ENCODE data around the gene DBI. TPM values are rescaled to one million over a fixed set of nuclear protein-coding genes. Genes with fewer than 3 reads are reported as not detected.

DBI gene
- total and polyA plus RNA-seq, 2 of the 13 experiments (the other 11 are each of a cell fraction or from before 2014, with no cell fraction given) = 330 to 659 TPM

DNA sequence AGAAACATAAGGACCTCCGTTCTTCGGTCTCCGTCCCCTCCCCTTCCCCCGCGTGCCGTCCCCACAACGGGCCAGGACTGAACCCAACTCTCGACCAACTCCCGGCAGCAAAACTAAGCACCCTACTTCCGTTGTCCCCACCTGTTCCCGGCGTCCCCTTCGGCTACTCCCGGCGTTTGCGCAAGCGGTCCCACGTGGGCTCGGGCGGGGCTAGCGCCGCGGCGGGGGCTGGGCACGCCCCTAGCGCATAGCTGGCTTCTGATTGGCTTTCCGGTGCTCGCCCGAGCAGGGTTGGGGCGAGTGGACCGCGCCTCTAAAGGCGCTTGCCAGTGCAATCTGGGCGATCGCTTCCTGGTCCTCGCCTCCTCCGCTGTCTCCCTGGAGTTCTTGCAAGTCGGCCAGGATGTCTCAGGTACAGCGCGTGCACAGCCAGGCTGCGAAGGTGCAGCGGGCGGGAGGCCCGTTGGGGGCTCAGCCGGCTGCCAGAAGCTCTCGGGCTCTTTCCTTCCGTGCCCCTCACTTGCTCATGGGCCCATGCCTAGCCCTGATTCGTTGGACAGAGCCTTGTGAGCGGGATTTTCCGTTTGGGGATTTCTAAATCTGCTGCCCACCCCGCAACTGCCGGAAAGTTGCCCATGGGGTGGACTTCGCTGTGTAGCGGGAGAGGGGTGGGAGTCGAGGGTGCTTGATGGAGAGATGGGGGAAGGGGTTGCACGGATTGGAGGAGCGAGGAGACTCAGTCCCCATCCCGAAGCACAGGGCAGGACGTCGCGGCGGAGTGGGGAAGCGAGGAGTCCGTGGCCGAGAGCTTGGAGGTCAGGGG lies at the start of gene DBI, which contains the start of gene C2orf76 (continued):
- TF ChIP-seq CHD4 (IDR thresholded peaks at IDR 0.05; ENCODE audit: borderline replicate concordance, low read length) = no peak
- 0 out of 2 replicates have a peak, but pooled peaks have one; percentile 30 for TF ChIP-seq ATF1 (CRISPR knock-in tag; IDR thresholded peaks at IDR 0.05)
- no peak for TF ChIP-seq NR3C1 (CRISPR knock-in tag; IDR thresholded peaks at IDR 0.05)
- peak; percentile 27 for TF ChIP-seq ZNF225 (CRISPR knock-in tag; IDR thresholded peaks at IDR 0.05)
- peak; percentile 86 for TF ChIP-seq ZBTB20 (CRISPR knock-in tag; IDR thresholded peaks at IDR 0.05; ENCODE audit: borderline replicate concordance, low read depth)
- TF ChIP-seq, protein P1, sequence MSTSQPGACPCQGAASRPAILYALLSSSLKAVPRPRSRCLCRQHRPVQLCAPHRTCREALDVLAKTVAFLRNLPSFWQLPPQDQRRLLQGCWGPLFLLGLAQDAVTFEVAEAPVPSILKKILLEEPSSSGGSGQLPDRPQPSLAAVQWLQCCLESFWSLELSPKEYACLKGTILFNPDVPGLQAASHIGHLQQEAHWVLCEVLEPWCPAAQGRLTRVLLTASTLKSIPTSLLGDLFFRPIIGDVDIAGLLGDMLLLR (CRISPR knock-in tag; IDR thresholded peaks at IDR 0.05) = peak; percentile 35
- TF ChIP-seq, protein P2, sequence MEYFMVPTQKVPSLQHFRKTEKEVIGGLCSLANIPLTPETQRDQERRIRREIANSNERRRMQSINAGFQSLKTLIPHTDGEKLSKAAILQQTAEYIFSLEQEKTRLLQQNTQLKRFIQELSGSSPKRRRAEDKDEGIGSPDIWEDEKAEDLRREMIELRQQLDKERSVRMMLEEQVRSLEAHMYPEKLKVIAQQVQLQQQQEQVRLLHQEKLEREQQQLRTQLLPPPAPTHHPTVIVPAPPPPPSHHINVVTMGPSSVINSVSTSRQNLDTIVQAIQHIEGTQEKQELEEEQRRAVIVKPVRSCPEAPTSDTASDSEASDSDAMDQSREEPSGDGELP (IDR thresholded peaks at IDR 0.05; ENCODE audit: borderline replicate concordance, low read depth) = peak; percentile 97
- peak; percentile 85 for TF ChIP-seq ZFP1 (CRISPR knock-in tag; IDR thresholded peaks at IDR 0.05)
- peak; percentile 78 to 90 for TF ChIP-seq EP300 (IDR thresholded peaks at IDR 0.05; ENCODE audit: low read depth in 2 of 2, low read length in 2 of 2)
- peak; percentile 78 for TF ChIP-seq EP300 (CRISPR knock-in tag; IDR thresholded peaks at IDR 0.05; ENCODE audit: borderline replicate concordance)
- peak; percentile 94; the same call in 1 of the 2 replicates for TF ChIP-seq SIN3A (IDR thresholded peaks at IDR 0.05; ENCODE audit: borderline replicate concordance, low read depth, low read length)
- TF ChIP-seq, protein P3, sequence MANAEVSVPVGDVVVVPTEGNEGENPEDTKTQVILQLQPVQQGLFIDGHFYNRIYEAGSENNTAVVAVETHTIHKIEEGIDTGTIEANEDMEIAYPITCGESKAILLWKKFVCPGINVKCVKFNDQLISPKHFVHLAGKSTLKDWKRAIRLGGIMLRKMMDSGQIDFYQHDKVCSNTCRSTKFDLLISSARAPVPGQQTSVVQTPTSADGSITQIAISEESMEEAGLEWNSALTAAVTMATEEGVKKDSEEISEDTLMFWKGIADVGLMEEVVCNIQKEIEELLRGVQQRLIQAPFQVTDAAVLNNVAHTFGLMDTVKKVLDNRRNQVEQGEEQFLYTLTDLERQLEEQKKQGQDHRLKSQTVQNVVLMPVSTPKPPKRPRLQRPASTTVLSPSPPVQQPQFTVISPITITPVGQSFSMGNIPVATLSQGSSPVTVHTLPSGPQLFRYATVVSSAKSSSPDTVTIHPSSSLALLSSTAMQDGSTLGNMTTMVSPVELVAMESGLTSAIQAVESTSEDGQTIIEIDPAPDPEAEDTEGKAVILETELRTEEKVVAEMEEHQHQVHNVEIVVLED (CRISPR knock-in tag; IDR thresholded peaks at IDR 0.05; ENCODE audit: borderline replicate concordance) = peak; percentile 89
- no peak for TF ChIP-seq RFX1 (IDR thresholded peaks at IDR 0.05)
- TF ChIP-seq KLF9 (CRISPR knock-in tag; IDR thresholded peaks at IDR 0.05; ENCODE audit: low read depth) = peak; percentile 93; the same call in 1 of the 2 replicates
- peak; percentile 64 for TF ChIP-seq ZMYM3 (CRISPR knock-in tag; IDR thresholded peaks at IDR 0.05)
- 0 out of 2 replicates have a peak, but pooled peaks have one; percentile 29 for TF ChIP-seq HNF4G (IDR thresholded peaks at IDR 0.05; ENCODE audit: borderline replicate concordance, low read depth, low read length)
- no peak for TF ChIP-seq HNF4G (CRISPR knock-in tag; IDR thresholded peaks at IDR 0.05; ENCODE audit: borderline replicate concordance, low read depth)
- peak; percentile 16; the same call in 1 of the 2 replicates for TF ChIP-seq KAT7 (CRISPR knock-in tag; IDR thresholded peaks at IDR 0.05; ENCODE audit: borderline replicate concordance)
- TF ChIP-seq ZNF121 (CRISPR knock-in tag; IDR thresholded peaks at IDR 0.05) = no peak
- peak; percentile 32; the same call in 1 of the 2 replicates for TF ChIP-seq JDP2 (CRISPR knock-in tag; IDR thresholded peaks at IDR 0.05; ENCODE audit: borderline replicate concordance)
- TF ChIP-seq ZBTB7B (CRISPR knock-in tag; IDR thresholded peaks at IDR 0.05) = no peak; the same call in 1 of the 2 replicates
- peak; percentile 19; the same call in 1 of the 2 replicates for TF ChIP-seq ZNF782 (CRISPR knock-in tag; IDR thresholded peaks at IDR 0.05; ENCODE audit: borderline replicate concordance)
- TF ChIP-seq, protein P4, sequence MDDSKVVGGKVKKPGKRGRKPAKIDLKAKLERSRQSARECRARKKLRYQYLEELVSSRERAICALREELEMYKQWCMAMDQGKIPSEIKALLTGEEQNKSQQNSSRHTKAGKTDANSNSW (CRISPR knock-in tag; IDR thresholded peaks at IDR 0.05; ENCODE audit: borderline replicate concordance) = peak; percentile 25; the same call in 1 of the 2 replicates
- peak; percentile 32; the same call in 1 of the 2 replicates for TF ChIP-seq ZNF3 (CRISPR knock-in tag; IDR thresholded peaks at IDR 0.05)
- peak; percentile 19; the same call in 1 of the 2 replicates for TF ChIP-seq ZNF510 (CRISPR knock-in tag; IDR thresholded peaks at IDR 0.05; ENCODE audit: low read depth)
- TF ChIP-seq PPARG (CRISPR knock-in tag; conservative IDR thresholded peaks at IDR 0.05) = peak; percentile 92
- TF ChIP-seq ZNF746 (CRISPR knock-in tag; IDR thresholded peaks at IDR 0.05) = peak; percentile 68; the same call in 1 of the 2 replicates
- TF ChIP-seq, protein P5, sequence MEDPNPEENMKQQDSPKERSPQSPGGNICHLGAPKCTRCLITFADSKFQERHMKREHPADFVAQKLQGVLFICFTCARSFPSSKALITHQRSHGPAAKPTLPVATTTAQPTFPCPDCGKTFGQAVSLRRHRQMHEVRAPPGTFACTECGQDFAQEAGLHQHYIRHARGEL (CRISPR knock-in tag; IDR thresholded peaks at IDR 0.05) = no peak

Data from HepG2 (cell line).